ENCODE data around the gene KRTAP19-6. TPM values are rescaled to one million over a fixed set of nuclear protein-coding genes. Genes with fewer than 3 reads are reported as not detected.

KRTAP19-6 gene
- total and polyA plus RNA-seq, 2 donors from 2014 or later = not detected

GRCh38 chr21:30563630-30564029 lies 22.0 kb upstream of the KRTAP19-6 start:
- H3K27me3 ChIP-seq (ENCODE audit: control insufficient read depth, insufficient read depth, low read length) = no peaks in the 10 kb centered on the region
- H3K9ac ChIP-seq (ENCODE audit: low read length in 3 of 3) = no peak overlapping the region
- no peak overlapping the region for H3K27ac ChIP-seq (ENCODE audit: low read depth in 2 of 2, low read length in 2 of 2)
- intact Hi-C loops (cut with DNase I) = no loop called here
- H3K9me3 ChIP-seq (ENCODE audit: control insufficient read depth in 2 of 3, insufficient read depth in 1 of 3, low read length in 3 of 3) = no peaks in the 10 kb centered on the region
- DNase-seq (no peak), FAIRE-seq (no peak)
- no peaks in the 10 kb centered on the region for H3K4me1 ChIP-seq (ENCODE audit: control insufficient read depth in 2 of 3, insufficient read depth in 2 of 3, low read depth in 1 of 3, low read length in 3 of 3)
- H3K36me3 ChIP-seq (ENCODE audit: control insufficient read depth in 2 of 3, insufficient read depth in 3 of 3, low read length in 3 of 3) = no peaks in the 10 kb centered on the region
- TF ChIP-seq CTCF (IDR thresholded peaks at IDR 0.05; ENCODE audit: borderline replicate concordance, extremely low read depth, insufficient read depth) = no peak
- H3K4me3 ChIP-seq (ENCODE audit: low read length in 3 of 3) = no peak overlapping the region

GRCh38 chr21:30563072-30563471 lies 21.4 kb upstream of the KRTAP19-6 start:
- intact Hi-C loops (cut with DNase I) = no loop called here
- Histone ChIP-seq H3K36me3 (ENCODE audit: control insufficient read depth in 2 of 3, insufficient read depth in 3 of 3, low read length in 3 of 3) (no peaks in the 10 kb centered on the region), H3K27me3 (ENCODE audit: control insufficient read depth, insufficient read depth, low read length) (no peaks in the 10 kb centered on the region), H3K4me3 (ENCODE audit: low read length in 3 of 3) (no peak overlapping the region), H3K27ac (ENCODE audit: low read depth in 2 of 2, low read length in 2 of 2) (no peak overlapping the region), H3K9me3 (ENCODE audit: control insufficient read depth in 2 of 3, insufficient read depth in 1 of 3, low read length in 3 of 3) (no peaks in the 10 kb centered on the region), H3K9ac (ENCODE audit: low read length in 3 of 3) (no peak overlapping the region), H3K4me1 (ENCODE audit: control insufficient read depth in 2 of 3, insufficient read depth in 2 of 3, low read depth in 1 of 3, low read length in 3 of 3) (no peaks in the 10 kb centered on the region)
- no peak for DNase-seq
- TF ChIP-seq CTCF (IDR thresholded peaks at IDR 0.05; ENCODE audit: borderline replicate concordance, extremely low read depth, insufficient read depth) = no peak
- no peak for FAIRE-seq

- no peaks in the 10 kb centered on the region for H3K27me3 ChIP-seq (ENCODE audit: control insufficient read depth, insufficient read depth, low read length)
- no peak overlapping the region for H3K27ac ChIP-seq (ENCODE audit: low read depth in 2 of 2, low read length in 2 of 2)
- H3K9ac ChIP-seq (ENCODE audit: low read length in 3 of 3) = no peak overlapping the region
- intact Hi-C loops (cut with DNase I) = no loop called here
- no peak overlapping the region for H3K4me3 ChIP-seq (ENCODE audit: low read length in 3 of 3)
- no peaks in the 10 kb centered on the region for H3K36me3 ChIP-seq (ENCODE audit: control insufficient read depth in 2 of 3, insufficient read depth in 3 of 3, low read length in 3 of 3)
- H3K4me1 ChIP-seq (ENCODE audit: control insufficient read depth in 2 of 3, insufficient read depth in 2 of 3, low read depth in 1 of 3, low read length in 3 of 3) = no peaks in the 10 kb centered on the region
- TF ChIP-seq CTCF (IDR thresholded peaks at IDR 0.05; ENCODE audit: borderline replicate concordance, extremely low read depth, insufficient read depth) = no peak
- FAIRE-seq (no peak), DNase-seq (no peak)
- H3K9me3 ChIP-seq (ENCODE audit: control insufficient read depth in 2 of 3, insufficient read depth in 1 of 3, low read length in 3 of 3) = no peaks in the 10 kb centered on the region
These were observed 20.3 kb upstream of the KRTAP19-6 start for GRCh38 chr21:30561957-30562356.

- DNase-seq = no peak
These were observed 19.7 kb upstream of the KRTAP19-6 start, which contains the start of gene KRTAP19-7 for GRCh38 chr21:30561264-30561895. Gene KRTAP19-7 (minus strand): TSS chr21:30561314. CDS start chr21:30561289, 25 bp downstream.

More at GRCh38 chr21:30561264-30561895, 19.7 kb upstream of the KRTAP19-6 start, which contains the start of gene KRTAP19-7:
- H3K4me3 ChIP-seq (ENCODE audit: low read length in 3 of 3) = no peak within 1 kb of the TSS
- H3K4me1 ChIP-seq (ENCODE audit: control insufficient read depth in 2 of 3, insufficient read depth in 2 of 3, low read depth in 1 of 3, low read length in 3 of 3) = no peaks in the 10 kb centered on the region
- no peaks in the 10 kb centered on the region for H3K27me3 ChIP-seq (ENCODE audit: control insufficient read depth, insufficient read depth, low read length)
- TF ChIP-seq CTCF (IDR thresholded peaks at IDR 0.05; ENCODE audit: borderline replicate concordance, extremely low read depth, insufficient read depth) = no peak
- H3K9ac ChIP-seq (ENCODE audit: low read length in 3 of 3) = no peak within 1 kb of the TSS
- H3K27ac ChIP-seq (ENCODE audit: low read depth in 2 of 2, low read length in 2 of 2) = no peak within 1 kb of the TSS
- no peaks in the 10 kb centered on the region for H3K36me3 ChIP-seq (ENCODE audit: control insufficient read depth in 2 of 3, insufficient read depth in 3 of 3, low read length in 3 of 3)
- intact Hi-C loops (cut with DNase I) = no loop called here
- no peak for FAIRE-seq
- no peaks in the 10 kb centered on the region for H3K9me3 ChIP-seq (ENCODE audit: control insufficient read depth in 2 of 3, insufficient read depth in 1 of 3, low read length in 3 of 3)
